CD4-positive, alpha-beta T cell treated with Interleukin-15 for 1 hour (primary cell): ENCODE results near the gene EIF4EBP2.

Source experiments
- DNase-seq: peaks from one replicate; pipeline ENCODE4 v3.0.0-alpha.2; 2020

The EIF4EBP2 gene

GRCh38 chr10:70404036-70404786 lies at the start of gene EIF4EBP2:
EIF4EBP2 (plus strand) TSS chr10:70404145; CDS start chr10:70404402, 257 bp downstream.
- peak; percentile 95 for DNase-seq

GRCh38 chr10:70354556-70354955 lies 49.4 kb upstream of the EIF4EBP2 start:
- no peak for DNase-seq

- peak; percentile 53 for DNase-seq
Measured at GRCh38 chr10:70355051-70356021, 48.6 kb upstream of the EIF4EBP2 start.

GRCh38 chr10:70357565-70357964 lies 46.4 kb upstream of the EIF4EBP2 start:
- no peak for DNase-seq

GRCh38 chr10:70358446-70358845 lies 45.5 kb upstream of the EIF4EBP2 start:
- no peak for DNase-seq

- no peak for DNase-seq
Measured at GRCh38 chr10:70359017-70359550, 44.9 kb upstream of the EIF4EBP2 start.

GRCh38 chr10:70360215-70360614 lies 43.7 kb upstream of the EIF4EBP2 start:
- no peak for DNase-seq

GRCh38 chr10:70362328-70362727 lies 41.6 kb upstream of the EIF4EBP2 start:
- DNase-seq, result peak; percentile 24

- no peak for DNase-seq
Measured at GRCh38 chr10:70363292-70363691, 40.7 kb upstream of the EIF4EBP2 start.

GRCh38 chr10:70363971-70364771 lies 39.8 kb upstream of the EIF4EBP2 start:
- DNase-seq, result peak; percentile 85

- no peak for DNase-seq
Measured at GRCh38 chr10:70364772-70365091, 39.2 kb upstream of the EIF4EBP2 start.

- no peak for DNase-seq
Measured at GRCh38 chr10:70367195-70367796, 36.6 kb upstream of the EIF4EBP2 start.

- no peak for DNase-seq
Measured at GRCh38 chr10:70368774-70369482, 35.0 kb upstream of the EIF4EBP2 start.

GRCh38 chr10:70369498-70370018 lies 34.4 kb upstream of the EIF4EBP2 start:
- DNase-seq, result no peak

- no peak for DNase-seq
Measured at GRCh38 chr10:70370766-70371165, 33.2 kb upstream of the EIF4EBP2 start.

GRCh38 chr10:70371846-70372245 lies 32.1 kb upstream of the EIF4EBP2 start:
- DNase-seq, result no peak

- no peak for DNase-seq
Measured at GRCh38 chr10:70374775-70375614, 28.9 kb upstream of the EIF4EBP2 start.

- DNase-seq, result no peak
Measured at GRCh38 chr10:70376436-70377378, 27.2 kb upstream of the EIF4EBP2 start.

GRCh38 chr10:70378122-70378521 lies 25.8 kb upstream of the EIF4EBP2 start:
- DNase-seq, result no peak
